ENCODE measurements around the gene PARD3.
A peak's percentile ranks its signal among the peaks of the same experiment; 100 is the strongest.

PARD3 gene

GRCh38 chr10:34813626-34814222 is 1.4 kb downstream of the PARD3 start:
- Mint-ChIP-seq H3K36me3 (ENCODE audit: low read depth) (no peaks in the 10 kb centered on the region), H3K4me3 (peak overlapping the region; percentile 48), H3K27ac (no peak overlapping the region), H3K4me1 (peaks cover 24% of the 10 kb centered on the region), H3K27me3 (peaks cover 63% of the 10 kb centered on the region), H3K9me3 (no peaks in the 10 kb centered on the region)
- DNase-seq (no peak), ATAC-seq (no peak)

- no peak overlapping the region for H3K27ac Mint-ChIP-seq
- DNase-seq, result no peak
- peaks cover 57% of the 10 kb centered on the region for H3K27me3 Mint-ChIP-seq
- ATAC-seq, result no peak
- H3K4me1 Mint-ChIP-seq, result peaks cover 24% of the 10 kb centered on the region
- no peaks in the 10 kb centered on the region for H3K36me3 Mint-ChIP-seq (ENCODE audit: low read depth)
- H3K4me3 Mint-ChIP-seq, result no peak overlapping the region
- H3K9me3 Mint-ChIP-seq, result no peaks in the 10 kb centered on the region
These were observed 2.3 kb downstream of the PARD3 start for GRCh38 chr10:34812771-34813170.

DNA sequence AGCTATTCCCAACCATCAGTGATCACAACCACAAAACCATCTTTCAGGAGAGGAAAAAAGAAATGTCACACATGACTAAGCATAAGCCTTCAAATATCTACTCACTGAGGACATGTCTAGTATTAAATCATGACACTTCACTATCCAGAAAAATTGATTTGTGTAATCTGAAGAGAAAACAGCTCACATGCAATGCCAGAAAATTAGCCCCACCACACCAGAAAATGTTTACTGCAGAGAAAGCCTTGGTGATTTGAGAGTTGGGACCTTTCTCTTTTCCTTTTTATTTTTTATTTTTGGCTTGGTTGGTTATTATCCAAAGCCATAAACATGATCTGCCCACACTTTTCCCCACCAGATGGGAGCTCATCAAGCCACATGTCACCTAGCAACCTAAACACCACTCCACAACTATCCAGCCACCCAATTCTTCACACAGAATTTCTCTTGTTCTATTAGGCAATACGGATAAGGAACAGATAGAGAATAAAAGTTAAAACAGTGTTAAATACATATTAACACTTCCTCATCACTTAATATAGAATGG is 3.1 kb downstream of the PARD3 start:
- no peaks in the 10 kb centered on the region for H3K36me3 Mint-ChIP-seq (ENCODE audit: low read depth)
- no peak overlapping the region for H3K4me3 Mint-ChIP-seq
- H3K4me1 Mint-ChIP-seq, result peaks cover 24% of the 10 kb centered on the region
- H3K27me3 Mint-ChIP-seq, result peaks cover 50% of the 10 kb centered on the region
- no peak overlapping the region for H3K27ac Mint-ChIP-seq
- no peaks in the 10 kb centered on the region for H3K9me3 Mint-ChIP-seq
- DNase-seq, result no peak
- ATAC-seq, result no peak

DNA sequence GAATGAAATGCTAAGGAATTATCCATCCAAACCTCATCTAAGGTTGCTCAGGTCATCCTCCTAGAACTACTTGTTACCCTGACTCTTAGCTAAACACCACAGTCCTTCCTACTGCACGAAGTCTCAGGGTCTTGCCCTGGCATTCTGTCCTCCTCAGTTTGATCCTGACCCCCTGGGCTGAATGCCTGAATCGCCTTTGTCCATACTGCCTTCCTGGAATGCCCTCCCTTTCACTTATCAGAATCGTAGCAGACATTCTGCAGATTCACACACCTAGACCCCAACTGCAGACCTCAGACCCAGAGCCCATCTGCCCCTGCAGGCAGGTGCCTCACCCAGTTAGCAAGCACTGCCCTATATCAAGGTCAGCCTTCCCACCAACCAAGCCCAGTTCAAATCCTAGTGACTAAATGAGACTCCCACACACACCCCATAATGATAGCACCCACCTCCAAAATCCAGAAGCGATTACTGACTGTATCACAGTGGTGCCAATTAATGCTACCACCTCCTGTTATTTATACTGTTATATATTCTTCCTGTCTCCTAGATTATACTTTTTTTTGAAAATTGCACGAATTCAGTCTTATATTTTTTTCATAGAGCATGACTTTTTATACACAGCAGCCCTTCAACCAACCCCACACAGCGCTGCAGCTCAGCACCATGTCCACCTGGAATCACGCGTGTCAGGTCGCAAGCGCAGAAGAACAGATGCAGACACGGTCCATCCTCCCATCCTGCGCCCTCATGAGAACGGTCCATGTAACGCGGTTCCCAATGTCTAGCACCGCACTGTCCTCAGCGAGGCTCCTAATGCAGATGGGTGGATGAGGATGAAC is 3.7 kb downstream of the PARD3 start:
- Mint-ChIP-seq H3K4me1 (peaks cover 22% of the 10 kb centered on the region), H3K27me3 (peaks cover 45% of the 10 kb centered on the region), H3K27ac (no peak overlapping the region)

DNA sequence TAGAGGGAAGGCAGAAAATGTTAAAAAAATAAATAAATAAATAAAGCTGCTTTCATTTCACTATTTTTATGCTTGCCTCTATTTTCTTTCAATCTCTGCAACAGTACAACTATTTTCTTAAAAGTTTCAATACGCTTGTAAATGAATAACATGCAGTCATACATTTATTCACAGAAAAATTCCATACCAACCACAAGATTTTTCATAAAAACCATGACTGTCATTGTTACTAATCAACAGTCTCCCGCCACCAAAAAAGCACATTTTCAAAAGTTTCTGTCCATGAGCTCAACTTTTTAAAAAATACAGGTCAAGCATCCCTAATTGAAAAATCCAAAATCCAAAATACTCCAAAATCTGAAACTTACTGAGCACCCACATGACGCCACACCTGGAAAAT is 5.3 kb downstream of the PARD3 start:
- no peak for DNase-seq
- H3K27ac Mint-ChIP-seq, result no peak overlapping the region
- peaks cover 16% of the 10 kb centered on the region for H3K4me1 Mint-ChIP-seq
- no peak overlapping the region for H3K4me3 Mint-ChIP-seq
- ATAC-seq, result no peak
- no peaks in the 10 kb centered on the region for H3K9me3 Mint-ChIP-seq
- no peaks in the 10 kb centered on the region for H3K36me3 Mint-ChIP-seq (ENCODE audit: low read depth)
- peaks cover 37% of the 10 kb centered on the region for H3K27me3 Mint-ChIP-seq

More for the DNA sequence above, 3.7 kb downstream of the PARD3 start:
- H3K36me3 Mint-ChIP-seq (ENCODE audit: low read depth), result no peaks in the 10 kb centered on the region
- no peaks in the 10 kb centered on the region for H3K9me3 Mint-ChIP-seq
- H3K4me3 Mint-ChIP-seq, result no peak overlapping the region
- DNase-seq, result no peak
- no peak for ATAC-seq

DNA sequence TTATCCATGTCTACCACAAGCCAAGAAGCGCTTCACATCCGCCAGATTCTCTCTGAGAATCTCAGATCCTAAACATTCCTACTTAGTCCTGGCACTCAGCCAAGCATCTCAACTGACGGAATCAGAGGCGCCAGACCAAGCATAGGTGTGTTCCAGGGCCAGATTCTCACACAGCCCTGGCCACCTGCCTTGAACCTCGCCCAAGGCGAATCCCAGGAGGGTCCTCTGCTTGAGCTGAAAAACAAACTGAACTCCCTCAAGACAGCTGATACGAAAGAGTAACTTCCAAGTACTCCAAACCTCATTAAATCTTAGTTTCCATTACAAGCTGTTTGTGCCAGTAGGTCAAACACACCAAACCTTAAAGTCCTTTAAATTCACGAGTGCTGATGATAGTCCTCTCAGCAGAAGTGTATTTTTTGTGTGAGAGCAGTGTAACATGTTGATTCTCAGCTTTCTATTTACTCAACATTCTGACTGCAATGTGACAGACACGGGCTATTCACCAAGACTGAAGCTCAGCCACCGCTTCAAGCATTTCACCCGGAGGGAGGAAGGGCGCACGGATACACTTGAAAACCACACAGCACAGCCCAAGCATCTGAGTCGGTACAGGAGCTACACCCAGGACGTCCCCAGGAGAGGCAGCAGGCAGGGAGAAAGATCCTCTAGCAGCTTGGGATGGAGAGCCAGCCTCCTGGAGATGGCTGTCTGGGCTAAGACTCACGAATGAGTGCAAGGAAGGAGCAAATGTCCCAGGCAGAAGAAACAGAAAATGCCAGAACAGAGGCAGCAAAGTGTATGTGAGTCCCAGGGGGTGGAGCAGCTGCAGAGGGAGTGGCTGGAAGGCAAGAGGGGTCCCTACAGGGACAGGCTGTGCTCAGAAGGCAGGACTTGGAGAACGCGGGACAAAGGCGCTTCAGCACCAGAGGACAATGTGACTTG is 6.0 kb downstream of the PARD3 start:
- H3K9me3 Mint-ChIP-seq, result no peaks in the 10 kb centered on the region
- no peak for DNase-seq
- peaks cover 37% of the 10 kb centered on the region for H3K27me3 Mint-ChIP-seq
- no peak overlapping the region for H3K27ac Mint-ChIP-seq
- H3K4me3 Mint-ChIP-seq, result no peak overlapping the region
- H3K4me1 Mint-ChIP-seq, result peaks cover 16% of the 10 kb centered on the region
- H3K36me3 Mint-ChIP-seq (ENCODE audit: low read depth), result no peaks in the 10 kb centered on the region
- ATAC-seq, result no peak

GRCh38 chr10:34808336-34808735 is 6.8 kb downstream of the PARD3 start:
- ATAC-seq, result no peak
- H3K27me3 Mint-ChIP-seq, result peaks cover 30% of the 10 kb centered on the region

GRCh38 chr10:34804306-34804705 is 10.8 kb downstream of the PARD3 start:
- no peak for ATAC-seq
- DNase-seq, result no peak
- Mint-ChIP-seq H3K4me3 (no peak overlapping the region), H3K36me3 (ENCODE audit: low read depth) (no peaks in the 10 kb centered on the region), H3K4me1 (peaks cover 5% of the 10 kb centered on the region), H3K27me3 (peaks cover 2% of the 10 kb centered on the region), H3K9me3 (no peaks in the 10 kb centered on the region), H3K27ac (no peak overlapping the region)

More at GRCh38 chr10:34808336-34808735, 6.8 kb downstream of the PARD3 start:
- H3K36me3 Mint-ChIP-seq (ENCODE audit: low read depth), result no peaks in the 10 kb centered on the region
- no peak overlapping the region for H3K4me3 Mint-ChIP-seq
- H3K9me3 Mint-ChIP-seq, result no peaks in the 10 kb centered on the region
- H3K27ac Mint-ChIP-seq, result no peak overlapping the region
- no peak for DNase-seq
- peaks cover 12% of the 10 kb centered on the region for H3K4me1 Mint-ChIP-seq

DNA sequence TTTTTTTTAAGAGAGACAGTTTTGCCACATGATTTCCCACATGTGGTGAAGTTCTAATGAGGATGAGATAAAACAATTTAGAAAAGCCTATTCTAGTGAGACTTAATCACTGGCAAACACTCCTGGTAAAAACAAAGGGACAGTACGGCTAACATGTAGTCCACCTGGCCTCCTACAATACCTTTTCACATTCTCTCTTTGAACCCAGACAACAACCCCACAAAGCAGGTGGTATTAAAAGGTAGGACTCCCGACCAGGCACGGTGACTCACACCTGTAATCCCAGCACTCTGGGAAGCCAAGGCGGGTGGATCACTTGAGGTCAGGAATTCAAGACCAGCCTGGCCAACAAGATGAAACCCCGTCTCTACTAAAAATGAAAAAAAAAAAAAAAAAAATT is 12.4 kb downstream of the PARD3 start:
- Mint-ChIP-seq H3K4me1 (no peaks in the 10 kb centered on the region), H3K4me3 (no peak overlapping the region), H3K27me3 (no peaks in the 10 kb centered on the region), H3K27ac (no peak overlapping the region), H3K36me3 (ENCODE audit: low read depth) (no peaks in the 10 kb centered on the region), H3K9me3 (no peaks in the 10 kb centered on the region)
- ATAC-seq, result no peak
- DNase-seq, result no peak

- Mint-ChIP-seq H3K27me3 (no peaks in the 10 kb centered on the region), H3K36me3 (ENCODE audit: low read depth) (no peaks in the 10 kb centered on the region), H3K27ac (no peak overlapping the region), H3K4me1 (no peaks in the 10 kb centered on the region), H3K4me3 (no peak overlapping the region), H3K9me3 (no peaks in the 10 kb centered on the region)
- no peak for ATAC-seq
- no peak for DNase-seq
These were observed 13.9 kb downstream of the PARD3 start for GRCh38 chr10:34801097-34801733.

DNA sequence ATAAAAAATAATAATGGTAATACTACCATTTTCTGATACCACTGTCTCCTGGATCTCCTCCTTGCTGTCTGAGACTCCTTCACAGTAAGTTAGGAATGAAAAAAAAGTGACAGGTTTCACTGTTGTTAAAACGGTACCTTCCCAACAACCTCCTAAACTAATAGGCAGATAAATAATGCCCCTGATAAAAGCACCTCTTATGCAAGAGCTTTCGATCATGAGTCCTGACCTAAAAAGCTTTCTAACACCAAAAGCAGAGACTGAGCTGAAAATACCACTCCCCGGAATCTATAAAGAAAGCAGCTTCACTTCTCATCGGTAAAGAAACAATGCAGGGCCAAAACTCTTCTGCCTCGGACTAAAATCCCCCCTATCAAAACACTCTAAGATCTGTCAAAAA is 14.5 kb downstream of the PARD3 start:
- Mint-ChIP-seq H3K36me3 (ENCODE audit: low read depth) (no peaks in the 10 kb centered on the region), H3K4me1 (no peaks in the 10 kb centered on the region), H3K27me3 (no peaks in the 10 kb centered on the region), H3K4me3 (no peak overlapping the region), H3K27ac (no peak overlapping the region), H3K9me3 (no peaks in the 10 kb centered on the region)
- ATAC-seq, result no peak
- DNase-seq, result no peak

DNA sequence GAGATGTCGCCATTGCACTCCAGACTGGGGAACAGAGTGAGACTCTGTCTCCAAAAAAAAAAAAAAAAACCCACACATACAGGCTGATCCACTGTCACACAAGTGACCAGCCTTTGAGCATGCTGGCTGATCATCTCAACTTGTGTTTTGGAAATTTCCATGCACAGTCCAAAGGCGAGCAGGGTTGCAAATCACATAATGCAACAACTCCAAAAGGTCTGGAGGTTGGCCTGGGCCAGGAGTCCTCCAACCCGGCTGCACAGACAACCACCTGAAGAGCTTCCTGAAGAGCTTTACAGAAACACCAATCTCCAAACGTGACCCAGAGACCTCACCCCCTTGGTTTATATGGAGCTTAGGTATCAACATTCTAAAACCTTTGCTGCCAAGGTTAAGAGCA is 16.4 kb downstream of the PARD3 start:
- Mint-ChIP-seq H3K36me3 (ENCODE audit: low read depth) (no peaks in the 10 kb centered on the region), H3K4me1 (no peaks in the 10 kb centered on the region), H3K27ac (no peak overlapping the region), H3K9me3 (no peaks in the 10 kb centered on the region), H3K4me3 (no peak overlapping the region), H3K27me3 (no peaks in the 10 kb centered on the region)
- DNase-seq, result no peak
- no peak for ATAC-seq

GRCh38 chr10:34797155-34797554 is 17.9 kb downstream of the PARD3 start:
- no peak overlapping the region for H3K27ac Mint-ChIP-seq
- DNase-seq, result no peak
- H3K9me3 Mint-ChIP-seq, result no peaks in the 10 kb centered on the region
- H3K27me3 Mint-ChIP-seq, result no peaks in the 10 kb centered on the region
- H3K4me1 Mint-ChIP-seq, result no peaks in the 10 kb centered on the region
- no peak for ATAC-seq
- H3K4me3 Mint-ChIP-seq, result no peak overlapping the region
- H3K36me3 Mint-ChIP-seq (ENCODE audit: low read depth), result no peaks in the 10 kb centered on the region

GRCh38 chr10:34796133-34796532 is 19.0 kb downstream of the PARD3 start:
- no peak for DNase-seq
- Mint-ChIP-seq H3K27me3 (peaks cover 2% of the 10 kb centered on the region), H3K4me1 (no peaks in the 10 kb centered on the region), H3K4me3 (no peak overlapping the region), H3K9me3 (no peaks in the 10 kb centered on the region), H3K36me3 (ENCODE audit: low read depth) (no peaks in the 10 kb centered on the region), H3K27ac (no peak overlapping the region)
- no peak for ATAC-seq
